Stimulated activated CD8-positive, alpha-beta memory T cell treated with anti-CD3 and anti-CD28 coated beads, Interleukin-4, amount 100 ng/mL, for 48 hours (primary cell): ENCODE measurements around the gene SLC6A17.
A peak's percentile ranks its signal among the peaks of the same experiment; 100 is the strongest.

ENCODE experiments used
- DNase-seq: peaks from one replicate; pipeline ENCODE4 v3.0.0-alpha.2; 2020

Gene SLC6A17

DNA sequence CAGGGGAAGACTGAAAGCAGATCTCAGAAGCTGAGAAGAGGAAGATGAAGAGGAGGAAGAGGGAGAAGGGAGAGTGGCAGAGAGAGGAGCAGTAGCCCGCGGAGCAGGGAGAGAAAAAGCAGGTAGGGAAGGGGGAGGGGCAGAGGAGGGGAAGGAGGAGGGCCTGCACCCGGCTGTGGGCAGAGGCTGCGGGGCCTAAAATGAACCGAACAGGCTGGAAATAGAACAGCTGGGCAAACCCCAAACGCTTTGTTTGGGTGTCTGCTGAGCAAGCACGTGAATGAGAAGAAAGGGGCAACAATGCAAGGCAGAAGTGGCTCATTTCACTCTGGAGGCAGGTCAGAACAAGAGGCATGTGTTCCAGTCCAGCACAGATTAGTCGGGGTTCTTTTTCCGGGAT is 93.3 kb downstream of the SLC6A17 start:
- DNase-seq, result no peak

DNA sequence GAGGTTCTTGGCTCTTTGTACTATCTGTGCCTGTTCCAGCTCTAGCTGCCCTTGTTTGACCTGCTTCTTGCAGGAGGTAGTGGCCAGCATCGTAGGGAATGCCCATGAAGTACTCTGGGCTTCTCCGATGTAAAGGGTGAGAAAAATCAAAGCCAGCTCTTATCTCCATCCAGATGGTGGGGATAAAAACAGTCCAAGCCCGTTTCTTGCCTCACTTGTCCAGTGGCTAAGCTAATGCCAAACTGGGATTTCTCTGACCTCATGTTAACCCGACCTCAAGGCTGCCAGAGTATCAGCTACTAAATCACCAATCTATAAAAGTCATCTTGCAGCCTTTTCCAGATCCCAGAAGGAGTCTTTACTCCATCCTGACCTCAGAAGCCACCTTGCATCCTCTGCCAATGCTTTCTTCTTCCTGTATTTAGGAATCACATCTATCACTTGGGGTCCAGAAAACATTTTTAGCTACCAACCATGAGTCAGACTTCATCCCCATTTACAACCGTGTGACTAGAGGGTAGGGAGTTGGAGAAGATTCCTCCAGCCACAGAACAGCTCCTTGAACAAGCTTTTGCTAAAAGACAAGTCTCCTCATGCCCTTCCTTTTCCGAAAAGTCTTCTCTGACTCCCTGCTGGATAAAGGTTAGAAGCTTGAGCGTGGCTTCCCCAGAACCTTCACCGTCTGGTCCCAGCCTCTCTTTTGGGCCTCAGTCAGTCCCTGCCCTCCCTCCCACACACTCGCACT is 95.8 kb downstream of the SLC6A17 start:
- DNase-seq, result no peak

DNA sequence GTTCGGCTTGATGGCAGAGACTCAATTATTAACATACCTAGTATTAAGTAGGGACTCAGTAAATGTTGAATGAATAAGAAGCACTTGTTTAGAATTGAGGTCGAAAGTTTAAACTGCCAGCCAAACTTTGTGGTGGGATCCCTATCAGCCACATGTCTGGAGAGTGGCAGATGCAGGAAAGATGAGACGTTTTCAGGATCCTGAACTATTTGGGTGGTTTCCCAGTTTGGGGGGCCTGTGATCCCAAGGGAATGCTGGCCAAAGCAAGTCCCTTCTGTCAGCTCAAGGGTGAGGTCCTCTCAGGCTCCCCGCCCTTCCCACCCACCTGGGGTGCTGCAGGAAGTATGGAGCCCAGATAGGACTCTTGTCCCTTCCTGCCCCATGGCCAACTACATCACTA is 98.5 kb downstream of the SLC6A17 start:
- peak; percentile 16 for DNase-seq

DNA sequence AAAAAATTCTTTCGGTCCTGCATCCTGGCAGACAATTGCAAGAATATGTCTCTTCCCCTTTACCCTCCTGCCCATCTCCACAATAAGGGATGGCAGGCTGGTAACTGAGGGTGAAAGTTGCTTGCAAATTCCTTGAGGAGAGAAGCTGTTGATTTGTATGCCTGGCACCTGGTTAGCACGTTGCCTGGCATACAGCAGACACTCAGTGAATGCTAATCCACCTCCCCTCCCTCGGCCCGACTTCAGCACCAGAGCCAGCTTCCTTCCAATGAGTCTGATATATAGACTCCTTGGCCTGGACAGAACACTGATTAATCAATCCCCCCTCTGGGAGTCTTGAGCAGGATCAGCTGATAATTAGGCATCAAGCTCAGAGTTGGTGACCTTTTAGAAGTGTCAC is 99.0 kb downstream of the SLC6A17 start:
- no peak for DNase-seq

DNA sequence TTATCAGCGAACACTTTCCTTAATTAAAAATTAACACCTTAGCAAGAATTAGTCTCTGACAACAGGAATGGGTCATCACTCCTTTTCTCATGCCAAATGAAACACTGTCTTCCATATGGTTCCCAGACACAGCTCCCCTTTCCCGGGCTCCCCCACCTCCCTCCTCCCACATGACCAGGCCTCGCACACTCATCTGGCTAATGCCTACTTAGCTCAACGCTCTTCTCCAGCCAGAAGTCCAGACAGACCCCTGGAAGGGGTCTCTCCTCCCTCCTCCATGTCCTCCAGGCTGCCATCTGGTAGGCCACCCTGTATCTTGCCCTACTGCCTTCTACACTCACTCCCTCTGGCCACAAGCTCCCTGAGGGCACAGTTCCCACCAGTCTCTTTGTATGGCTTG is 99.7 kb downstream of the SLC6A17 start:
- no peak for DNase-seq

DNA sequence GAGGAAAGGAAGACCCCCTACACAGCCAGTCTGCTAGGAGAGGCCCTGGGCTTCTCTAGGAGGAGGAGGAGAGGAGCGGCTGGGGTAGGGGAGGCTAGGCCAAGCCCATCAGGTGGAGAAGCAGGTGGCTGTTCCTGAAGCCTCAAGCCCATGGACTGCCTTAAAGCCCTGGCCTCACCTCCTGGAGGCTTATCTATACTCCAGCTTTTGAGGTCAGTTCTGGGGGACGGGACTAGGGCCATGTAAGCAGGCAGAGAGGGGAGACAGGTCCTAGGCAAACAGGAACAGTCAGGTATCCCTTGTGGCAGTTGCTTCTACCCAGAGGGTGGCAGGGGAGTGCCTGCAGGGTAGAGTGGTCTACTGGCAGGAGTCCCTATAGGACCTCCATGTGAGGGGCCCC is 100.5 kb downstream of the SLC6A17 start:
- no peak for DNase-seq
